DND-41 (cell line): Measurements from ENCODE around the gene SNUPN.

Source experiments
- ATAC-seq: fragments of 200-7000 bp; cut with Tn5 transposase; 3 replicates; pipeline ENCODE4 v1.9.1; 2021; ENCODE audit warnings: low read depth; ENCODE audit not compliant: insufficient read depth
- DNase-seq: peaks from one replicate; pipeline ENCODE4 v3.0.0-alpha.2; 2020
- H2AFZ ChIP-seq: 2 replicates; pipeline ENCODE4 v1.6.0; 2012; ENCODE audit warnings: low read depth, low read length
- H3K27ac ChIP-seq: 2 replicates; pipeline ENCODE4 v1.5.1; 2012; ENCODE audit warnings: low read length, inconsistent platforms
- H3K27me3 ChIP-seq: fragments of 200-600 bp; sonication (generic); 2 replicates; pipeline ENCODE4 v1.6.0; 2012; ENCODE audit warnings: low read length, mild to moderate bottlenecking, inconsistent platforms; ENCODE audit not compliant: insufficient read depth, poor library complexity
- H3K36me3 ChIP-seq: 2 replicates; pipeline ENCODE4 v1.5.1; 2012; ENCODE audit warnings: low read length, inconsistent platforms; ENCODE audit not compliant: insufficient read depth
- H3K4me1 ChIP-seq: 2 replicates; pipeline ENCODE4 v1.5.1; 2012; ENCODE audit warnings: mild to moderate bottlenecking, low read length; ENCODE audit not compliant: insufficient read depth
- H3K4me2 ChIP-seq: 2 replicates; pipeline ENCODE4 v1.6.0; 2012; ENCODE audit warnings: mild to moderate bottlenecking, moderate library complexity, low read length, inconsistent platforms; ENCODE audit not compliant: insufficient read depth
- H3K4me3 ChIP-seq, 2 experiments: fragments of 200-600 bp in 1 of 2; shearing (Covaris generic) in 1 of 2; 2 replicates each; pipeline ENCODE4 v1.5.1; 2012 to 2016; ENCODE audit warnings: inconsistent platforms in 2 of 2, low read length in 2 of 2, mild to moderate bottlenecking in 2 of 2, low read depth in 1 of 2, moderate library complexity in 1 of 2
- H3K79me2 ChIP-seq: 2 replicates; pipeline ENCODE4 v1.6.0; 2012; ENCODE audit warnings: low read length, inconsistent platforms; ENCODE audit not compliant: insufficient read depth
- H3K9ac ChIP-seq: 2 replicates; pipeline ENCODE4 v1.6.0; 2012; ENCODE audit warnings: low read depth, mild to moderate bottlenecking, inconsistent platforms, low read length, moderate library complexity
- H3K9me3 ChIP-seq: 2 replicates; pipeline ENCODE4 v1.5.1; 2012; ENCODE audit warnings: low read length, moderate library complexity, mild to moderate bottlenecking, inconsistent platforms; ENCODE audit not compliant: insufficient read depth, severe bottlenecking
- H4K20me1 ChIP-seq: 2 replicates; pipeline ENCODE4 v1.6.0; 2012; ENCODE audit warnings: low read length; ENCODE audit not compliant: insufficient read depth
- EZH2 ChIP-seq: IDR thresholded peaks from 3 replicates; pipeline ENCODE4 v1.6.1; 2012; ENCODE audit warnings: borderline replicate concordance, low read depth, mild to moderate bottlenecking, moderate library complexity, low read length, inconsistent platforms; ENCODE audit not compliant: severe bottlenecking
- TF ChIP-seq, protein P1 (sequence below): IDR thresholded peaks from 2 replicates; pipeline ENCODE4 v1.5.1; 2012; ENCODE audit warnings: borderline replicate concordance, low read length, moderate library complexity, mild to moderate bottlenecking; ENCODE audit not compliant: poor library complexity, severe bottlenecking; ENCODE audit errors: extremely low read depth

The SNUPN gene

DNA sequence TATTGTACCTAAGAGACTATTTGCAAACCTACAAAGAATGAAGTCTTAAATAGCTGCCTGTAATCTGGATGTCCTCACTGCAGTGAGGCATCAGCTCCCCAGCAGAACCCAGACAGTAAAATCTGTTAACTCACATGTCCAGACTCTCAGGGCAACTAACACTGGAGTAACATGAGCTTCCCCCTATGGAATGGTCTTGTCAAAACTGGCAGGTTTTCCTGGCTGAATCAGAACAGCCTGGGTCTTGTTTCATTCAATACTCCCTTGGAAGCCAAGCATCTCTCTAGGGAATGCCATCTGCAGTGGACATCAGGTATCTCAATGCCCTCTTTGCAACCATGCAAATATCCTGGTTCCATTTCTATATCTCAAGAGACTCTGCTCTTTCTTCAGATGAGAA lies 70.8 kb downstream of the SNUPN start:
- peaks cover 58% of the 10 kb centered on the region for H3K79me2 ChIP-seq
- H3K4me3 ChIP-seq = no peak overlapping the region
- H3K9ac ChIP-seq = no peak overlapping the region
- H3K27me3 ChIP-seq = no peaks in the 10 kb centered on the region
- H3K4me2 ChIP-seq = no peak overlapping the region
- ATAC-seq (no peak), DNase-seq (no peak)
- H3K27ac ChIP-seq = no peak overlapping the region
- H4K20me1 ChIP-seq = peaks cover 4% of the 10 kb centered on the region; the same call in 1 of the 2 replicates
- no peaks in the 10 kb centered on the region for H3K4me1 ChIP-seq
- H3K36me3 ChIP-seq = no peaks in the 10 kb centered on the region
- H2AFZ ChIP-seq = no peak overlapping the region
- no peaks in the 10 kb centered on the region for H3K9me3 ChIP-seq
- TF ChIP-seq EZH2 = no peak
- TF ChIP-seq, protein P1, sequence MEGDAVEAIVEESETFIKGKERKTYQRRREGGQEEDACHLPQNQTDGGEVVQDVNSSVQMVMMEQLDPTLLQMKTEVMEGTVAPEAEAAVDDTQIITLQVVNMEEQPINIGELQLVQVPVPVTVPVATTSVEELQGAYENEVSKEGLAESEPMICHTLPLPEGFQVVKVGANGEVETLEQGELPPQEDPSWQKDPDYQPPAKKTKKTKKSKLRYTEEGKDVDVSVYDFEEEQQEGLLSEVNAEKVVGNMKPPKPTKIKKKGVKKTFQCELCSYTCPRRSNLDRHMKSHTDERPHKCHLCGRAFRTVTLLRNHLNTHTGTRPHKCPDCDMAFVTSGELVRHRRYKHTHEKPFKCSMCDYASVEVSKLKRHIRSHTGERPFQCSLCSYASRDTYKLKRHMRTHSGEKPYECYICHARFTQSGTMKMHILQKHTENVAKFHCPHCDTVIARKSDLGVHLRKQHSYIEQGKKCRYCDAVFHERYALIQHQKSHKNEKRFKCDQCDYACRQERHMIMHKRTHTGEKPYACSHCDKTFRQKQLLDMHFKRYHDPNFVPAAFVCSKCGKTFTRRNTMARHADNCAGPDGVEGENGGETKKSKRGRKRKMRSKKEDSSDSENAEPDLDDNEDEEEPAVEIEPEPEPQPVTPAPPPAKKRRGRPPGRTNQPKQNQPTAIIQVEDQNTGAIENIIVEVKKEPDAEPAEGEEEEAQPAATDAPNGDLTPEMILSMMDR = no peak

- Histone ChIP-seq H4K20me1 (peaks cover 4% of the 10 kb centered on the region; the same call in 1 of the 2 replicates), H3K79me2 (peaks cover 65% of the 10 kb centered on the region), H3K27ac (no peak overlapping the region), H3K9ac (no peak overlapping the region), H3K4me1 (no peaks in the 10 kb centered on the region), H3K27me3 (no peaks in the 10 kb centered on the region), H3K36me3 (no peaks in the 10 kb centered on the region), H2AFZ (no peak overlapping the region), H3K4me3 (no peak overlapping the region), H3K4me2 (no peak overlapping the region), H3K9me3 (no peaks in the 10 kb centered on the region)
- no peak for DNase-seq
- no peak for TF ChIP-seq EZH2
- TF ChIP-seq, protein P1 = no peak
- no peak for ATAC-seq
These were observed 71.9 kb downstream of the SNUPN start for GRCh38 chr15:75553659-75554058.

DNA sequence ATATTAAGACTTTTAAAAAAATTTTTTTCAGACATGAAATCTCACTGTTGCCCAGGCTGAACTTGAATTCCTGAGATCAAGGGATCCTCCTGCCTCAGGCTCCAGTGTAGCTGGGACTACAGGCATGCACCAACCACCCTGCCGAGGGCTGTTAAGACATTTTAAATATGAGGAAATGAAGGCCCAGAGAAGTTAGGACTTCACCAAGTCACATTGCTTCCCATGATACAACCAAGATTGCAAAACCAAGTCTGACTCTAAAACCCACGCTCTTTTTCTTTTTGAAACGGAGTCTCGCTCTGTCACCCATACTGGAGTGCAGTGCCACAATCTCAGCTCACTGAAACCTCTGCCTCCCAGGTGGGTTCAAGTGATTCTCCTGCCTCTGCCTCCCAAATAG lies 74.4 kb downstream of the SNUPN start:
- no peak for ATAC-seq
- Histone ChIP-seq H4K20me1 (peaks cover 4% of the 10 kb centered on the region; the same call in 1 of the 2 replicates), H2AFZ (no peak overlapping the region), H3K4me1 (no peaks in the 10 kb centered on the region), H3K27me3 (no peaks in the 10 kb centered on the region), H3K27ac (no peak overlapping the region), H3K79me2 (peaks cover 67% of the 10 kb centered on the region), H3K36me3 (no peaks in the 10 kb centered on the region), H3K9ac (no peak overlapping the region), H3K4me3 (no peak overlapping the region), H3K4me2 (no peak overlapping the region), H3K9me3 (no peaks in the 10 kb centered on the region)
- DNase-seq = no peak
- no peak for TF ChIP-seq EZH2
- TF ChIP-seq, protein P1 = no peak
